ENCODE results near the gene ALG6.

The ALG6 gene

GRCh38 chr1:63321066-63321784 lies 46.2 kb upstream of the ALG6 start:
- DNase-seq (ENCODE audit: low read depth) = no peak
- no peak for TF ChIP-seq CTCF (IDR thresholded peaks at IDR 0.05; ENCODE audit: insufficient read depth, low read depth, low read length, missing control alignments)
- no peak overlapping the region for H3K4me3 ChIP-seq (ENCODE audit: low read length)

- H3K4me3 ChIP-seq (ENCODE audit: low read length) = peak overlapping the region; percentile 37
- no peak for DNase-seq (ENCODE audit: low read depth)
- no peak for TF ChIP-seq CTCF (IDR thresholded peaks at IDR 0.05; ENCODE audit: insufficient read depth, low read depth, low read length, missing control alignments)
These were observed 45.7 kb upstream of the ALG6 start for GRCh38 chr1:63321785-63322113.

GRCh38 chr1:63322114-63322943 lies 45.1 kb upstream of the ALG6 start, which contains the start of gene FOXD3:
FOXD3 (plus strand) TSS chr1:63322567; CDS start chr1:63323059, 492 bp downstream.
- DNase-seq (ENCODE audit: low read depth) = peak; percentile 44
- no peak for TF ChIP-seq CTCF (IDR thresholded peaks at IDR 0.05; ENCODE audit: insufficient read depth, low read depth, low read length, missing control alignments)

GRCh38 chr1:63322944-63323864 lies 44.2 kb upstream of the ALG6 start:
- no peak for TF ChIP-seq CTCF (IDR thresholded peaks at IDR 0.05; ENCODE audit: insufficient read depth, low read depth, low read length, missing control alignments)
- peak; percentile 34 for DNase-seq (ENCODE audit: low read depth)
- no peak overlapping the region for H3K4me3 ChIP-seq (ENCODE audit: low read length)

More at GRCh38 chr1:63322114-63322943, 45.1 kb upstream of the ALG6 start, which contains the start of gene FOXD3:
- H3K4me3 ChIP-seq (ENCODE audit: low read length) = peak within 1 kb of the TSS; percentile 37

- no peak overlapping the region for H3K4me3 ChIP-seq (ENCODE audit: low read length)
- DNase-seq (ENCODE audit: low read depth) = no peak
- TF ChIP-seq CTCF (IDR thresholded peaks at IDR 0.05; ENCODE audit: insufficient read depth, low read depth, low read length, missing control alignments) = no peak
These were observed 43.3 kb upstream of the ALG6 start for GRCh38 chr1:63323865-63324778.

GRCh38 chr1:63324779-63325119 lies 42.7 kb upstream of the ALG6 start:
- no peak overlapping the region for H3K4me3 ChIP-seq (ENCODE audit: low read length)
- no peak for TF ChIP-seq CTCF (IDR thresholded peaks at IDR 0.05; ENCODE audit: insufficient read depth, low read depth, low read length, missing control alignments)
- no peak for DNase-seq (ENCODE audit: low read depth)
